Measurements from ENCODE around the gene MTMR2. TPM values are rescaled to one million over a fixed set of nuclear protein-coding genes. Genes with fewer than 3 reads are reported as not detected.
A peak's percentile ranks its signal among the peaks of the same experiment; 100 is the strongest.

MTMR2 gene
- total and polyA plus RNA-seq, 9 of the 15 experiments (the other 6 are each of a cell fraction or from before 2014, with no cell fraction given), result 12.6 to 35.8 (median 25.2) TPM

- TF ChIP-seq SMAD1 (IDR thresholded peaks at IDR 0.05; ENCODE audit: low read depth, low read length, partially characterized antibody) (no peak), ZNF140 (CRISPR knock-in tag; IDR thresholded peaks at IDR 0.05) (no peak), SMC3 (conservative IDR thresholded peaks at IDR 0.05; ENCODE audit: insufficient read depth, low read depth, low read length) (peak; percentile 29; the same call in 1 of the 2 replicates)
Observed at GRCh38 chr11:95849087-95849825, 74.7 kb downstream of the MTMR2 start (continued).

- no TSS peak for BruUV-seq (replicated peaks)
- Histone ChIP-seq H3K9me1 (ENCODE audit: control insufficient read depth, insufficient read depth, low read length) (no peaks in the 10 kb centered on the region), H3K27ac (ENCODE audit: extremely low read depth, low read depth, low read length) (no peak overlapping the region), H3K79me2 (ENCODE audit: control insufficient read depth, insufficient read depth, low read length) (no peaks in the 10 kb centered on the region), H4K20me1 (replicated peaks; ENCODE audit: control insufficient read depth, insufficient read depth, low read length) (no peaks in the 10 kb centered on the region), H3K9me3 (replicated peaks; ENCODE audit: control insufficient read depth, insufficient read depth, low read depth, low read length) (no peaks in the 10 kb centered on the region), H3K36me3 (ENCODE audit: control insufficient read depth, insufficient read depth, low read length) (peaks cover 64% of the 10 kb centered on the region), H3K4me2 (ENCODE audit: insufficient read depth, low read length) (no peak overlapping the region), H2AFZ (ENCODE audit: low read depth, low read length) (no peak overlapping the region), H3K4me1 (replicated peaks in 1 of 2; ENCODE audit: control insufficient read depth in 2 of 2, insufficient read depth in 2 of 2, low read length in 2 of 2) (no peaks in the 10 kb centered on the region), H3K4me3 (no peak overlapping the region), H3K27me3 (ENCODE audit: control insufficient read depth in 2 of 2, insufficient read depth in 2 of 2, low read length in 2 of 2) (no peaks in the 10 kb centered on the region), H3K9ac (ENCODE audit: insufficient read depth in 1 of 2, low read depth in 2 of 2, low read length in 2 of 2) (no peak overlapping the region)
- in situ Hi-C loops (cut with MboI), result loop anchor here (10.0 kb wide), 1 partner anchor 580 kb away; no protein-coding TSS in a partner anchor
- ATAC-seq, result no peak
- intact Hi-C loops (cut with micrococcal nuclease), result no loop called here
- DNase-seq (ENCODE audit: extremely low read depth in 1 of 4, low spot score in 3 of 4), result no peak
- FAIRE-seq, result no peak
- CTCF ChIA-PET (ENCODE audit: low intra/inter-chr PET ratio), result interaction anchor here (0.6 kb wide), 1 partner anchor 184 kb away, joined by 4 read pairs; no protein-coding TSS in a partner anchor
- POLR2A ChIA-PET, result no interaction called here
- 44% methylated on average over 1 of the region's 1 CpG for WGBS (ENCODE audit: insufficient coverage, low coverage, missing lambda C conversion rate)
- no peak for TF ChIP-seq NFYB (IDR thresholded peaks at IDR 0.05; ENCODE audit: extremely low read depth, insufficient read length)
- TF ChIP-seq RAD21 (CRISPR knock-in tag; conservative IDR thresholded peaks at IDR 0.05 in 1 of 2, IDR thresholded peaks at IDR 0.05 in 1 of 2), result no peak
- no peak for TF ChIP-seq POU5F1 (IDR thresholded peaks at IDR 0.05; ENCODE audit: borderline replicate concordance, low read depth, low read length, partially characterized antibody)
- no peak for TF ChIP-seq ELF1 (tag; IDR thresholded peaks at IDR 0.05)
- TF ChIP-seq SPI1 (IDR thresholded peaks at IDR 0.05; ENCODE audit: borderline replicate concordance, low read depth, low read length), result no peak
- TF ChIP-seq PPARD (CRISPR knock-in tag; IDR thresholded peaks at IDR 0.05), result no peak
- TF ChIP-seq FIP1L1 (IDR thresholded peaks at IDR 0.05; ENCODE audit: low read depth, low read length, poor library complexity, severe bottlenecking), result no peak
- TF ChIP-seq ZNF316 (IDR thresholded peaks at IDR 0.05), result peak; percentile 80
- no peak for TF ChIP-seq ZMIZ1 (IDR thresholded peaks at IDR 0.05; ENCODE audit: low read depth in 2 of 2, low read length in 2 of 2)
- TF ChIP-seq ZNF586 (CRISPR knock-in tag; conservative IDR thresholded peaks at IDR 0.05), result no peak
- TF ChIP-seq NCOR1 (IDR thresholded peaks at IDR 0.05), result no peak
- TF ChIP-seq CHD4 (IDR thresholded peaks at IDR 0.05; ENCODE audit: insufficient read depth, insufficient replicate concordance, low read depth, low read length, poor library complexity, severe bottlenecking), result no peak
- no peak for TF ChIP-seq SUPT5H (IDR thresholded peaks at IDR 0.05)
- peak; percentile 60 for TF ChIP-seq MAFF (IDR thresholded peaks at IDR 0.05; ENCODE audit: low read length)
- no peak for TF ChIP-seq ZNF717 (CRISPR knock-in tag; IDR thresholded peaks at IDR 0.05)
Observed at GRCh38 chr11:95845167-95845566, 78.7 kb downstream of the MTMR2 start.
